ENCODE measurements around the gene CPSF4. TPM values are rescaled to one million over a fixed set of nuclear protein-coding genes. Genes with fewer than 3 reads are reported as not detected.

Gene CPSF4
- total and polyA plus RNA-seq, 11 donors: 12.7 to 24.8 (median 16.4) TPM

GRCh38 chr7:99394188-99394502 lies 44.6 kb upstream of the CPSF4 start:
- intact Hi-C loops (cut with DNase I): no loop called here
- H3K4me3 ChIP-seq: no peak overlapping the region
- H3K9me3 ChIP-seq: no peaks in the 10 kb centered on the region
- peaks cover 0 to 97% (median 75%) of the 10 kb centered on the region in 9 donors for H3K36me3 ChIP-seq
- peak overlapping the region in 2 of 12 donors; percentile 75 to 79 for H3K27ac ChIP-seq
- peak in 1 of 5 donors; percentile 45 for DNase-seq
- peak in 1 of 4 donors; percentile 1 for ATAC-seq
- peaks cover 0 to 21% (median 15%) of the 10 kb centered on the region in 12 donors for H3K4me1 ChIP-seq
- no peaks in the 10 kb centered on the region for H3K27me3 ChIP-seq
- TF ChIP-seq, protein P1, sequence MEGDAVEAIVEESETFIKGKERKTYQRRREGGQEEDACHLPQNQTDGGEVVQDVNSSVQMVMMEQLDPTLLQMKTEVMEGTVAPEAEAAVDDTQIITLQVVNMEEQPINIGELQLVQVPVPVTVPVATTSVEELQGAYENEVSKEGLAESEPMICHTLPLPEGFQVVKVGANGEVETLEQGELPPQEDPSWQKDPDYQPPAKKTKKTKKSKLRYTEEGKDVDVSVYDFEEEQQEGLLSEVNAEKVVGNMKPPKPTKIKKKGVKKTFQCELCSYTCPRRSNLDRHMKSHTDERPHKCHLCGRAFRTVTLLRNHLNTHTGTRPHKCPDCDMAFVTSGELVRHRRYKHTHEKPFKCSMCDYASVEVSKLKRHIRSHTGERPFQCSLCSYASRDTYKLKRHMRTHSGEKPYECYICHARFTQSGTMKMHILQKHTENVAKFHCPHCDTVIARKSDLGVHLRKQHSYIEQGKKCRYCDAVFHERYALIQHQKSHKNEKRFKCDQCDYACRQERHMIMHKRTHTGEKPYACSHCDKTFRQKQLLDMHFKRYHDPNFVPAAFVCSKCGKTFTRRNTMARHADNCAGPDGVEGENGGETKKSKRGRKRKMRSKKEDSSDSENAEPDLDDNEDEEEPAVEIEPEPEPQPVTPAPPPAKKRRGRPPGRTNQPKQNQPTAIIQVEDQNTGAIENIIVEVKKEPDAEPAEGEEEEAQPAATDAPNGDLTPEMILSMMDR (IDR thresholded peaks at IDR 0.05): no peak
- no peak for TF ChIP-seq POLR2A (IDR thresholded peaks at IDR 0.05)
- WGBS, 4 donors: 83 to 95% (median 91%) methylated on average over 1 to 4 of the region's 4 CpGs

DNA sequence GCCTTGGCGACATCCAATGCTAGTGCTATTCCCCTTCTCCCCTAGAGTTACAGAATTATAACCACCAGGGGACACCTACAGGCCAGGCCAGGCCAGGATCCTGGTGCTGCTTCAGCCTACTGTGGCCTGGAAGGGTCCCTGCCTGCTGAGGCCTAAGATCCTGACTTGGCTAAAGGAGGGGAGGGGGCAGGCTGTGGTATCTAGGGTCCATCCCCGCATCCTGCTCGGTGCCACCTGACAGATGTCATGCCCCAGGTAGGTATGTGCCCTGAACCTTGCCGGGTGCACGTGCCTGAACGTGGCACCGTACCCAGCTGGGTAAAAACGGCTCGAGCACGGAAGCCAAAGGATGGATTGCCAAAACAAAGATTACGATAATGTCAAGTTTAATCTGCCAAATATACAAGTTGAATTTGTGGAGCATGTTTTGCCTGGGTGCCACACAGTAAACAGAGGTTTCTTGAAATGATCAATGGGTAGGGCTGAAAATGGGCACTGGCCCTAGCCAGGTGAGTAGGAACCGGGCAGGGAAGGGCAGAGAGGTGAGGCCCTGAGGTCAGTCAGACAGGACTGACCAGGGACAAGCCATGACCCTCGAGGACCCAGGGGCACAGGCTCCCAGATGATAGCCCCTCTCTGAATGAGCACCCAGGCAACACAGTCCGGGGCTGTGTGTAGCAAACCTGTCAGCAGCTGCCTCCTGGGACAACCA lies 43.0 kb upstream of the CPSF4 start:
- 67 to 87% (median 78%) methylated on average over 14 of the region's 14 CpGs for WGBS, 4 donors
- H3K27ac ChIP-seq: no peak overlapping the region

DNA sequence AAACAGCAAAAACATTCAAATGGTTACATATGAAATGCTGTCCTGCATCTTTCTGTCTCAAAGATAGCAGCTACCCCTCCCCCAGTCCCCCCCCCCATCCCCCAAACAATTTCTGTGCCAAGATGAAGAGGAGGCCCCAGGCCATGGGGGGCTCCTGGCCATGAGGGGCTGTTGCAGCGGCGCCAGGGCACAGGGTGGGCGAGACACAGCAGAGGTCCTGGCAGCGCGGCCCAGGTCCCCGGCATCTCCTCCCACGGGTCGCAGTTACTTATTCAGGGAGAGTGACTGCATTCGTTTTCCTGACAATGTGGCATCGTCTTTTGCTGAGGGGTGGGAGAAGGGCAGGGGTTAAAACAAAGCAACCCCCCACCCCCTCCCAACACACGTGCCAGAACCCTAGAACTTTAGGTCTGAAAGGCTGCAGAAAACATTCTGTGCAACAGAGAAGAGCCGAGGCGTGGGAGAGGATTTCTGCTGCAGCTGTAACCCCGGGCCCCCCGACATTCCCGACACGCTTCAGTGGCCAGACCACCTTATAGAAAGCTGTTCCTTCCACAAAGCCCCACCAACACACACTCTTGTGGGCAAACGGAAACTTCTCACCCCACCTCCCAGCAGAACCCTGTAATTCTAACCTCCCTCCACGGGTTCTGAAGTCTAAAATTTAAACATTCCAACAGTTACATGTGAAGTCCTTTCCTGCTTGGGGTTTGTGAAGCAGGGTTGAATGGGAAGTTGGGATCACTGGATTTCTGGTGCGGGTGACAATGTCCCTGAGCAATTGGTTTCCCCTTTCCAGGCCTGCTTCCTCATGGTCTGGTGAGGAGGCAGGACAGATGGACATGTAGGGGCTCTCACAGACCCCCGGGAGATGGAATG lies 42.1 kb upstream of the CPSF4 start:
- intact Hi-C loops (cut with DNase I): no loop called here
- 71 to 85% (median 83%) methylated on average over 13 to 21 of the region's 21 CpGs for WGBS, 4 donors
- ATAC-seq: no peak

More for the DNA sequence above, 43.0 kb upstream of the CPSF4 start:
- Histone ChIP-seq H3K27me3 (no peaks in the 10 kb centered on the region), H3K36me3 (peaks cover 0 to 97% (median 75%) of the 10 kb centered on the region in 9 donors), H3K9me3 (no peaks in the 10 kb centered on the region), H3K4me1 (peaks cover 0 to 29% (median 15%) of the 10 kb centered on the region in 12 donors), H3K4me3 (no peak overlapping the region)
- intact Hi-C loops (cut with DNase I): no loop called here
- no peak for ATAC-seq
- TF ChIP-seq, protein P1 (IDR thresholded peaks at IDR 0.05): no peak
- TF ChIP-seq POLR2A (IDR thresholded peaks at IDR 0.05): no peak
- DNase-seq: peak in 1 of 5 donors; percentile 55

More for the DNA sequence above, 42.1 kb upstream of the CPSF4 start:
- Histone ChIP-seq H3K4me1 (peaks cover 0 to 29% (median 15%) of the 10 kb centered on the region in 12 donors), H3K4me3 (no peak overlapping the region), H3K27ac (no peak overlapping the region), H3K36me3 (peaks cover 0 to 97% (median 76%) of the 10 kb centered on the region in 9 donors), H3K9me3 (no peaks in the 10 kb centered on the region), H3K27me3 (no peaks in the 10 kb centered on the region)
- peak in 1 of 5 donors; percentile 29 for DNase-seq
- TF ChIP-seq POLR2A (IDR thresholded peaks at IDR 0.05): no peak
- TF ChIP-seq, protein P1 (IDR thresholded peaks at IDR 0.05): no peak
